Measurements from ENCODE around the gene PLD5.
"Not testable (repeated sequence)": the region's sequence is repeated elsewhere in the genome, so short reads cannot be mapped to it uniquely, and the experiment has no call there.

The PLD5 gene

DNA sequence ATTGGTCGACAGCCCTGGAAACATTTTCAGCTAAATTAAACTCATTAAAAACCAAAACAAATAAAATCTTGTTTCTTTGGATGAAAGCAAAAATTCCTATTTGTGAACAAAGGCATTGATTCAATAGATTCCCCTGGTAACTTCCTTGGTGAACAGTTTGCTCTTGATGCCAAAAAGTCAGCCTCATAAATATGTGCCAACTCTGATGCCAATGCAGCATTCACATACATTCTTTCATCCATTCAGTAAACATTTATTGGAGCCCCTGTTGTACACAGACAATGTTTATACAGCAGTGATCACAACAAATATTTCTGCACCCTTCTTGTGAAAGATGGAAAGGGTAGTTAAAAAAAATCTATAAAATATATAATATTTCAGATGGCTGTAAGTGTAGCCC is 107.8 kb downstream of the PLD5 start:
- no peak for DNase-seq

GRCh38 chr1:242412921-242413320 is 111.6 kb downstream of the PLD5 start:
- no peak for DNase-seq

GRCh38 chr1:242411901-242412300 is 112.6 kb downstream of the PLD5 start:
- DNase-seq = no peak

DNA sequence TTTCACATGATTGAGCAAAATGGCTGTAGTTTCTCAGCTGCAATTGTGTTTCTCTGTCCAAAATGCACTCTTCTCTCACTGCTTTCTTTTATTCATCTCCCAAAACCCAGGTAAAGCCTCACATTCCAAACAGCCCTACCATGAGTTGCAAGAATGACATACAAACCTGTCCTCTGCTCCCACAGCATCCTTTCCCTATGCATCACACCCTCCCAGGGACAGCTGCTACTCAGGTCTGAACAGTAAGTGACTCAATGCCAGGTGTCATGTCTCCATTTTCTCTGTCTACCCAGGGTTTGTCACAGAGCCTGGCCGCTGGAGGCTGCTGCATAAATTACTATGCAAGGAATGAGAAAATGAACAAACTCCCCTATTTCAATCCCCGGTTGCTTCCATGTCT is 118.5 kb downstream of the PLD5 start:
- DNase-seq = no peak

- DNase-seq = no peak
Measured at GRCh38 chr1:242404296-242404695, 120.2 kb downstream of the PLD5 start.

DNA sequence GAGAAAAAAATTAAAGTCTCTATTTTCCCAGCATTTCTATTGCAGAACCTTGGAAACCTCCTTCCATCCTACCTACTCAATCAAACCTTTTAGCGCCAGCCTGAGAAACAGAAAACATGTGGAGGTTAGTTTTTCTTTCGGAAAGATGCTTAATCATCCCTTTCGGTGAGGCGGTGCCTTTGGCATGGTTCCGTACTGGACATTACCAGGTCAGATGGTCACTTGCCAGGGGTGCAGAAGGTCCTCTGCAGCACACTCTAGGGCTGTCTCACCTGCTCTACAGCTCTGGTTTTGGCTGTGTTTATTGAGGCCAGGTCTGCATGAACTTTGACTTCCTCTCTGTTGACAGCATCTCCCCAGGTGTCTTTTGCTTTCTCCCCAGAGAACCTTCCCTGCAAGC is 121.5 kb downstream of the PLD5 start:
- no peak for DNase-seq

DNA sequence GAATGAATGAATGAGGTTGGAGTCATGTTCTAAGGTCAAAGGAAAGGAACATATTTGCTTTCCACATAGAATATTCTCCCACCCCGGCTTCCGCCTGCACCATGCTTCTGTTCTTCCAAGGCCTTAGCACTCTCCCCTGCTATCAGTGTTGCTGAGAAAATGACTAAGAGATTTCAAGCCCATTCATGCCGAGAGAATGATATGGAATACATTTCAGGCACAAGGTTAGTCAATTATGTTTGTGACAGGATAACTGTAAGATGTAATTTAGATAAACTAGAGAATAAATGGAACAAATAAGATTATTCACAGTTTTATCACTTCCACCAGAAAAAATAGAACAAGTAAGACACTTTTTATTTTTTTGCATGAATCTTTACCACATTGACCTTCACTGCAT is 122.6 kb downstream of the PLD5 start:
- DNase-seq = no peak

DNA sequence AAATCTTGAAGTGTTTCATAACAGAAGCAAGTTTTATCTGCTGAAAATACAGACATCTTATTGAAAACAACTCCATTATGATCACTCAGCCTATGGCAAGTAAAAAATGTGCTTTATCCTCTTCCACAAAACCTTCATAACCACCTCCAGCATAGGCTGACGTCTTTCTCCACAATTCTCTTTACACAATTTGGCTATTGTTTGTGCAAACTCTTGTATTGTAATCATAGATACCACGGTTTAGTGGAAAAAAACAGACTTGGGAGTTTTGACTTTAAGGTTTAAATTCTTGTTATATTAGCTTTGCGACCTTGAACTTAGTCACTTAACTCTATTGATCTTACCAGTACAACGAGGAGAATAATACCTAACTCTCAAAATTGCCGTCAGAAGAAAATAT is 126.1 kb downstream of the PLD5 start:
- DNase-seq = no peak

GRCh38 chr1:242391896-242392295 is 132.6 kb downstream of the PLD5 start:
- DNase-seq = no peak

GRCh38 chr1:242376121-242376520 is 148.4 kb downstream of the PLD5 start:
- not testable (repeated sequence) for DNase-seq

DNA sequence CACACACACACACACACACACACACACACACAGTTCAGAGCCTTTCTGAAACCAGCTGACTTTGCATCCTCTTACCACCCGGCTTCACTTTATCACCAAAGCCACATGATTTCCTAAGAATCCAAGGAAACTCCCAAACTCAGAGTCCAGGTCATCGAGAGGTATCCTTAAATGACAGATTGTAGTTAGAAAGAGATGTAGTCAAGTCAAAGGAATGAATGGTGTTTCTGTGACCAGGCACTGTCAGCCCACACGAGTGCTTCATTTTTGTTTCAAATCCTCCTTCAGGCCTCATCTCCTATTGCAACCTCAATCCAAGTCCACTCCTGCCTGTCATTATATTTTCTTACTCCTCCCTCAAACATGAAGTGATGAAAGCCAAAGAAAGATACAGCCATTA is 174.1 kb downstream of the PLD5 start:
- DNase-seq = not testable (repeated sequence)

- no peak for DNase-seq
Measured at GRCh38 chr1:242349636-242350035, 174.9 kb downstream of the PLD5 start.

DNA sequence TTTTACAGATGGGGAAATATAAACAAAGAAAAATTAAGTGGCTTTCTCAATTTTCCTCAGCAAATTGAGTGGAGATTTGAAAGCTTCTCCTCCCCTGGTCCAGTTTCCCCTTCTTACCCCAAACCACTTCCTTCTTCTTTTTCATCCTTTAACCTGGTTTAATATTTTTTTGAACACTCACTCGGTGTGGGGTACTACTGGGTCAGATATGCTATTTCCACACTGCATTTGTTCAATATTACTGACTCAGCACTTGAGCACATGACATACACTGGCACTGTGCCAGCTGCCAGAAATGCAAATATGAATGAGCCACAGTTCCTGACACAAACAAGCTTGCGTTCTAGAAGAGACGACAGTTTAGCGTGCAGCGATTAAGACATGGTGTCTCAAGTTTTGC is 193.6 kb downstream of the PLD5 start:
- DNase-seq = not testable (repeated sequence)

DNA sequence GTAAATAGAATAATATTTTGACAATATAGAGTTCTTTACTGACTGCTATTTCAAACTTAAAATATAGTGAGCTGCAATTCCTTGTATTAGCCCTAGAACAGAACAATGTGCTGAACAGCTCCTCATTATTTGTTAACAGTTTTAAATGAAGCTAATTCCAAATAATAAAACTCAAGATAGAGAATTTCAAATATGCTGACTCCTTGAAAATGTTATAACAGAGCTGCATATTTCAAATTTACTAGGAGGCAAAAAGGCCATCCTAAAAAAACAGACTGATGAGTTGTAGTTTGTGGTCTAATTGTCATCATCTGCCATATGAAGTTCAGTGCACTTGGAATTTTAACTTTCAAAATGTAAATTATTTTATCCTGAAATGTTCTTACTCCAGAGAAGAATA is 197.1 kb downstream of the PLD5 start:
- not testable (repeated sequence) for DNase-seq

GRCh38 chr1:242321981-242322380 is 202.5 kb downstream of the PLD5 start:
- not testable (repeated sequence) for DNase-seq

- no peak for DNase-seq
Measured at GRCh38 chr1:242318140-242318539, 206.4 kb downstream of the PLD5 start.

GRCh38 chr1:242314865-242315264 is 209.6 kb downstream of the PLD5 start:
- not testable (repeated sequence) for DNase-seq

DNA sequence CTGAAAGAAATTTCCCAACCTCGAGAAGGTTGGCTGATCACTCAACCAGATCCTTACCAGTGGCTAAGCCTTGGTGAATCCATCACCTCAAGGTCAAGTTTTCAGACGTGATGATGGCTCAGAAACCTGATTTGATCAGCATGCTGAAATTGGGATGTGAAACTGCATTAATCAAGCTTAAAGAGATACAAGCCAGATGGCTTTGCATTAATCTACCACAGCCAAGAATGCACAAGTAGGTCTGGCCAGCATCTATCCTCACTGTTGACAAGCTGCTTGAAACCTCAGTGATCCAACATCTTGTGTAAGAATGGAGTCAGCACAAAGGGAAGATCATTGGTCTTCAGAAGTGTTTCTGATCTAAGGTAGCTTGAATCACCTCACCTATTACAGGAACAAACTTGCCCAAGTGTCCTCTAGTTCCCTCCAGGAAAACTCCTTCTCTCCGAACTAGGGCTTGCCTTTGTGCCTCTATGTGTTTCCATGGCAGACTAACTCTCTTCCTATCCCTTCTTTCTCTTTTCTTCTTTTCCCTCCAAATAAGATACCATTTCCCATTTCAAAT is 210.3 kb downstream of the PLD5 start:
- not testable (repeated sequence) for DNase-seq

- not testable (repeated sequence) for DNase-seq
Measured at GRCh38 chr1:242308681-242309080, 215.8 kb downstream of the PLD5 start.

- not testable (repeated sequence) for DNase-seq
Measured at GRCh38 chr1:242293781-242294180, 230.7 kb downstream of the PLD5 start.

DNA sequence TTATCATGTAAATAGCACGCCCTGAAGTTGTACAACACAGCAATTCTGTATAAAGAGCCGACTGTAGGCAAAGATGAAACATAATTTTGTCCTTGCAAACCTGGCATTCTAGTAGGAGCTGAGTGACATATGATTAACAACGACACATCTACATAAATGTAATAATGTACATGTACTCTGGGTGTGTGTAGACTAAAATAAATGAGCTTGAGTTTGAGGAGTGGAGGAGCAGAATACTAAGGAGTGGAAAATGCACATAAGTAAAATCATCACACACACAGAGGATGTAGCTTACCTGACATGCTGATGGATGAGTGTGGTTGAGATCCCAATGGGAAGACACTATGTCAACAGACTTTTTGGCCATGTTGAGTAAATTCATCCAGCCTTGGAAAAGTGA is 236.4 kb downstream of the PLD5 start:
- DNase-seq = not testable (repeated sequence)

DNA sequence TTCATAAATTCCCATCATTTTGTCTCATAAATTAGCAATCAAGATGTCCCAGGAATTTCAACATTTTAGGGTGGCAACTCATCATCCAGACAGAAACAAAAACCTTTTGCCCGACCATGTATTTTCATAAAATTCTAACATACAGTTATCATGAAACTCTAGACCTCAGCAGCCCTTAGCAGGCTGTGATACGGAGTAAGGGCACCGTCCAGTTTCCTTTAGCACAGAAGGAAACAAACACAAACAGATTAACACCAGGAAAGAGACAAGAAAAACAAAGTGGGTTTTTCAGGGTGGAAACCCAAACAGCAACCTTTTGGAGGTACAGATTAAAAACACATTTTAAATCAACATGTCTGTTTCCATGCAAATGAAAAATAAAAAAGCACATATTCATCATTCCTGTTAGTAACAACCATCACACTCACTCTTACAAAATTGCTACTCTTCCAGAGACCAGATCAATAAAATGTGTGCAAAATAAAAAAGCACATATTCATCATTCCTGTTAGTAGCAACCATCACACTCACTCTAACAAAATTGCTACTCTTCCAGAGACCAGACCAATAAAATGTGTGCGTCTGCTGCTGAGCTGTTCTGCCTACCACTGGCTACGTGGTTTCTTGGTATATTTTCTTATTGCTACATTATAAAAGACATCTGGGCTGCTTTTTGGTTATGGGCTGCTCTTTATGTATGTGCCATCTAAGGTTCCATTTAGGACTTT is 241.6 kb downstream of the PLD5 start:
- DNase-seq = not testable (repeated sequence)

DNA sequence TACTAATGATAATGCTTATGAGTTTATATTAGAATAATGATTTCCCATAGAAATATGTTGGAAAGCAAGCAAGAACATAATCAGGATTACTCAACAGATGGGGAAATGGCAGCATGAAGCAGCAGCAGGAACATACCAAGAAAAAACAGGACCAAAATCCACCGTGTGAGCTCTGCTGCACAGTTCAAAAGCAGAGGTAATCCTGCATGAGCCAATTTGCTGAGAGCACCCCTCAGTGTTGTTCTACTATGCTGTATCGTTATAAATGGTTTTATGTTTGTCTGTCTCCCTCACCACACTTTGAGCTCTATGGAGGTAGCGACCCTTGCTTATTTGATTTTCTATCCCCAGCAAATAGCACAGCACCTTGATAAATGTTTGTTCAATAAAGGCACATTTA is 246.1 kb downstream of the PLD5 start:
- DNase-seq = peak; percentile 2

DNA sequence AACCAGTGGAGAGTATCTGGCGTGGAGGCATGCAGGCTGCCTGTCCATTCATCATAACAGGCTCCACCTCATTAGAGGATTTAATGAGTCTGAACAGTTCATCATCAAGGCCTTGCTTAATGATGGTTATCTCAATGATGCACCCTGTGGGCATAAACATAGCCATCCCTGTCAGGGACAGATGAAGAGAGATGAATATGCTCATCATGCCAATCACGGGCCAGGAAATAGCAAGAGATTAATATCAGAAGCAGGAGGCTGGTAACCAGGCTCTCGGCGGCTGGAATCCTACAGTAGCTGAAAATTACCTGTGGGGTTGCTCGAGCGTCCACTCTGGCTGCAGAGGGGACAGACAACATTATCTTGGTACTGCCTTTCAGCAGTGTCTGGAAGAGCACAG is 247.7 kb downstream of the PLD5 start:
- DNase-seq = not testable (repeated sequence)

- not testable (repeated sequence) for DNase-seq
Measured at GRCh38 chr1:242267004-242267403, 257.5 kb downstream of the PLD5 start.
